PFSK-1 (cell line): ENCODE measurements around the gene TRIM47.

Experiments used
- FOXP2 ChIP-seq: optimal IDR thresholded peaks from 2 replicates; pipeline ENCODE3; 2011; ENCODE audit warnings: borderline replicate concordance, control low read depth, inconsistent platforms; ENCODE audit not compliant: insufficient read depth; ENCODE audit errors: extremely low read length, extremely low read depth
- POLR2AphosphoS5 ChIP-seq: IDR thresholded peaks from 2 replicates; pipeline ENCODE4 v1.6.1; 2012; ENCODE audit warnings: low read depth, mild to moderate bottlenecking, control low read depth, low read length, moderate library complexity
- REST ChIP-seq, 2 experiments: IDR thresholded peaks; 2 replicates each; pipeline versions ENCODE4 v1.6.1 to v1.8.0; 2011 to 2012; ENCODE audit warnings: low read depth in 2 of 2, low read length in 2 of 2, control low read depth in 1 of 2, inconsistent platforms in 1 of 2, mild to moderate bottlenecking in 1 of 2, moderate library complexity in 1 of 2; ENCODE audit not compliant: insufficient read depth in 1 of 2
- SIN3A ChIP-seq: IDR thresholded peaks from 2 replicates; pipeline ENCODE4 v1.6.1; 2012; ENCODE audit warnings: mild to moderate bottlenecking, low read length, moderate library complexity, borderline replicate concordance; ENCODE audit not compliant: insufficient read depth
- TAF1 ChIP-seq: IDR thresholded peaks from 2 replicates; pipeline ENCODE4 v1.6.1; 2012; ENCODE audit warnings: low read length, control low read depth, borderline replicate concordance; ENCODE audit not compliant: insufficient read depth

GRCh38 chr17:75850928-75851692, 27.3 kb downstream of the TRIM47 start:
- TF ChIP-seq POLR2AphosphoS5: no peak
- TF ChIP-seq REST (IDR thresholded peaks at IDR 0.05; ENCODE audit: insufficient read depth in 1 of 2, low read depth in 2 of 2, low read length in 2 of 2): no peak
- TF ChIP-seq SIN3A: no peak
- no peak for TF ChIP-seq TAF1
- TF ChIP-seq FOXP2: no peak
